Neuron (in vitro differentiated cells): ENCODE results near the gene TMEM131.

Experiments used
- H2AFZ ChIP-seq: one replicate; pipeline ENCODE4 v1.6.1; 2013; ENCODE audit warnings: low read depth, mild to moderate bottlenecking, inconsistent platforms, low read length, moderate library complexity
- H3K27me3 ChIP-seq: one replicate; pipeline ENCODE4 v1.6.1; 2013; ENCODE audit warnings: low read length; ENCODE audit not compliant: insufficient read depth
- H3K36me3 ChIP-seq: one replicate; pipeline ENCODE4 v1.6.1; 2013; ENCODE audit warnings: low read length; ENCODE audit not compliant: insufficient read depth
- H3K4me1 ChIP-seq: one replicate; pipeline ENCODE4 v1.6.1; 2013; ENCODE audit warnings: low read length; ENCODE audit not compliant: insufficient read depth
- H3K4me3 ChIP-seq: 2 replicates; pipeline ENCODE4 v1.5.1; 2013; ENCODE audit warnings: mild to moderate bottlenecking, low read length, moderate library complexity
- H3K9me3 ChIP-seq: one replicate; pipeline ENCODE4 v1.6.1; 2013; ENCODE audit warnings: low read length

TMEM131 gene

GRCh38 chr2:97740590-97741182 is 255.1 kb downstream of the TMEM131 start:
- Histone ChIP-seq H3K4me3 (no peak overlapping the region), H2AFZ (no peak overlapping the region), H3K4me1 (no peaks in the 10 kb centered on the region), H3K27me3 (no peaks in the 10 kb centered on the region), H3K36me3 (no peaks in the 10 kb centered on the region), H3K9me3 (no peaks in the 10 kb centered on the region)

DNA sequence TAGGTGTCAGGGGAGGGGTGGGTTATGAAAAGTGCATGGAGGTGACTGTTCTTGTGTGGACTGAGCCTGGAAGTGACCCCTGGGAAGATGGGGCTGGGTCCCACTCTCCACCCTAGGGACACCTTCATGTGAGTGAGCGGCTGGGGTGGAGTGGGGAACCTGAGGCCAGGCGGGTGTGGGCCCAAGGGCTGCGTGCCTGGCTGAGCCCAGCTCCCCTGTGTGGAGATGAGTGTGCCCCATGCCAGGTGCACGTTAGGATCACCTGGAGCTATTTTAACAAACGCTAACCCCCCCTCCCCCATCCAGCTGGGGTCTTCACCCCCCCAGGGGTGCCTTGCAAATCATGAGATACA is 255.9 kb downstream of the TMEM131 start:
- H3K4me3 ChIP-seq = no peak overlapping the region
- no peaks in the 10 kb centered on the region for H3K27me3 ChIP-seq
- no peaks in the 10 kb centered on the region for H3K36me3 ChIP-seq
- no peaks in the 10 kb centered on the region for H3K4me1 ChIP-seq
- no peaks in the 10 kb centered on the region for H3K9me3 ChIP-seq
- H2AFZ ChIP-seq = no peak overlapping the region

- H3K4me1 ChIP-seq = no peaks in the 10 kb centered on the region
- no peak overlapping the region for H2AFZ ChIP-seq
- H3K9me3 ChIP-seq = peaks cover under 1% of the 10 kb centered on the region
- H3K36me3 ChIP-seq = no peaks in the 10 kb centered on the region
- H3K27me3 ChIP-seq = no peaks in the 10 kb centered on the region
- H3K4me3 ChIP-seq = no peak overlapping the region
Observed at GRCh38 chr2:97739020-97739892, 256.5 kb downstream of the TMEM131 start.

GRCh38 chr2:97738179-97739019 is 257.3 kb downstream of the TMEM131 start:
- H3K4me3 ChIP-seq = no peak overlapping the region

GRCh38 chr2:97737421-97738178 is 258.1 kb downstream of the TMEM131 start:
- Histone ChIP-seq H3K4me1 (no peaks in the 10 kb centered on the region), H3K4me3 (no peak overlapping the region), H3K27me3 (no peaks in the 10 kb centered on the region), H2AFZ (no peak overlapping the region), H3K9me3 (peaks cover 2% of the 10 kb centered on the region), H3K36me3 (no peaks in the 10 kb centered on the region)

More at GRCh38 chr2:97738179-97739019, 257.3 kb downstream of the TMEM131 start:
- no peaks in the 10 kb centered on the region for H3K4me1 ChIP-seq
- H2AFZ ChIP-seq = no peak overlapping the region
- no peaks in the 10 kb centered on the region for H3K27me3 ChIP-seq
- peaks cover 2% of the 10 kb centered on the region for H3K9me3 ChIP-seq
- no peaks in the 10 kb centered on the region for H3K36me3 ChIP-seq

DNA sequence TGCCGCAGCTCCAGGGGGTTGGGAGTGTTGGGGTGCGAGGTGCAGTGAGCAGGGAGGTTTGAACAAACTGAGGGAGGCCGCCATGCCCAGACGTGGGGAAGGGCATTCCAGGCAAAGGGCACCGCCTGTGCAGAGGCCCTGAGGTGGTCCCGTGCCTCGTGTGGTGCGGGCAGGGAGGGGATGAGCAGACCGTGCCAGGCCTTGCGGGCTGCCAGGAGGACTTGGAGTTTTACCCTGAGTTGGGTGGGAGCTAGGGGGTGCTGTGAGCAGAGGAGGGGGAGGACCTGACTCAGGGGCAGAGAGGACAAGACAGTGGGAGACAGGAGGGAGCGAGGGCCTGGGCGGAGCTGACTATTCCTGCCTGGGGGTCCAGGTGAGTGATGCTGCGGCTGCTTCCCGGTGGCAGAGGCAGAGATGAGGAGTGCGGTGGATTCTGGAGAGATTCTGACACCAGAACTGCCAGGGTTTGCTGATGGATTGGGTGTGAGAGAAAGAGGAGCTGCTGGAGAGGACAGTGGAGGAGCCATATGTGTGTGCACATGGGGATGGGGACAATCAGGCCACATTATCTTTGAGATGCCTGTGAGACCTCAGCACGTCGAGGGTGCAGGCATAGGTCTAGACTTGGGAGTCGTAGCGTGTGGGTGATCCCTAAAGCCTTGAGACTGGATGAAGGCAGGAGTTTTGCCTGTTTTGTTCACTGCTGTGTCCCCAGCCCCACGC is 259.0 kb downstream of the TMEM131 start:
- Histone ChIP-seq H3K27me3 (no peaks in the 10 kb centered on the region), H3K4me3 (no peak overlapping the region), H3K4me1 (no peaks in the 10 kb centered on the region), H3K9me3 (peaks cover 2% of the 10 kb centered on the region), H2AFZ (no peak overlapping the region), H3K36me3 (no peaks in the 10 kb centered on the region)

- H3K36me3 ChIP-seq = no peaks in the 10 kb centered on the region
- H3K4me1 ChIP-seq = no peaks in the 10 kb centered on the region
- peaks cover 2% of the 10 kb centered on the region for H3K9me3 ChIP-seq
- no peak overlapping the region for H3K4me3 ChIP-seq
- no peak overlapping the region for H2AFZ ChIP-seq
- H3K27me3 ChIP-seq = no peaks in the 10 kb centered on the region
Observed at GRCh38 chr2:97736185-97736584, 259.6 kb downstream of the TMEM131 start.

DNA sequence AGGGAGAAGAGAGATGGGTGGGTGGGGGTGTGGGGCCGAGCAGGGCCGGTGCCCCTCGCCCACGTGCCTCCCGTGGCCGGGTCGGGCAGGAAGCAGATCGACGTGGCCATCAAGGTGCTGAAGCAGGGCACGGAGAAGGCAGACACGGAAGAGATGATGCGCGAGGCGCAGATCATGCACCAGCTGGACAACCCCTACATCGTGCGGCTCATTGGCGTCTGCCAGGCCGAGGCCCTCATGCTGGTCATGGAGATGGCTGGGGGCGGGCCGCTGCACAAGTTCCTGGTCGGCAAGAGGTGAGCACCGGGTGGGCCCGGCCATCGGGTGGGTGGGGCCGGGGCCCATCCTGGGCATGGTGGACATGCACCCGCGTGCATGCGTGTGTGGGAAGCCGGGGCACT is 260.6 kb downstream of the TMEM131 start:
- Histone ChIP-seq H3K27me3 (no peaks in the 10 kb centered on the region), H2AFZ (no peak overlapping the region), H3K36me3 (no peaks in the 10 kb centered on the region), H3K4me1 (no peaks in the 10 kb centered on the region), H3K9me3 (peaks cover 2% of the 10 kb centered on the region), H3K4me3 (no peak overlapping the region)

DNA sequence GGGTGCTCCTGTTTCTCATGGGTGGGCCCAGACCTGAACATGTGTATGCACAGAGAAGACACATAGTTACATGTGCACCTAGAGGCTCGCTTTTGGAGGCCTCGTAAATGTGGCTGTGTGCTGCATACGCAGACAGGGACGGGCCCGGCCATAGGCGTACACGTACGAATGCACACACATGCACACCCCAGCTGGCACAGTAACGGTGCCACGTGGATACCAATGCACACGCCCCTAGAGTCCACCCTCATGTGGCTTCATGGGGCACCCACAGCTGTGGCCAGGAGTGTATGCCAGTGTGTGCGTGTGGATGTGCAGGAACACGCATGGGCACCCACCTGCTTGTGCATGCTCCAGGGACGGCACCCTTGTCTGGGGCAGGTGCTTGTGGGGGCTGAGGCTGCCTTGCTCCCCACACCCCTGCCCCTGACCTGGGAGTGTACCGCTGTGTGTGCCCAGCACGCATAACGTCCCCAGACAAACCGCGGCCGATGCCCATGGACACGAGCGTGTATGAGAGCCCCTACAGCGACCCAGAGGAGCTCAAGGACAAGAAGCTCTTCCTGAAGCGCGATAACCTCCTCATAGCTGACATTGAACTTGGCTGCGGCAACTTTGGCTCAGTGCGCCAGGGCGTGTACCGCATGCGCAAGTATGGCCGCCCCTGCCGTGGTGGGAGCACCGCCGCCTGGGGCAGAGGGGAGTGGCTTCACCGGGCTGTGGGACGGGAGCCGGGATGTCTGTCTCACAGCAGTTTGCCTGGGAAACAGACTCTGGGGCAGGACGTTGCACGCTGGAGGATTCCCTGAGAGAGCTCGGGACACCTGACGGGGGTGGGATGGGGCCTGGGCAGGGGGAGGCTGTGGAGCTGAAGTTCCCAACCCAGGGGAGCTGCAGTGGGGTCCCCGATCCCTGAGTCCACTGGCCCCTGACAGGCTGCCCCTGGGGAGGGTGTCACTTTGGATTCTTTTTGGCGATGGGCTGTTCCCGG is 261.4 kb downstream of the TMEM131 start:
- Histone ChIP-seq H3K27me3 (no peaks in the 10 kb centered on the region), H2AFZ (no peak overlapping the region), H3K36me3 (no peaks in the 10 kb centered on the region), H3K9me3 (peaks cover 2% of the 10 kb centered on the region), H3K4me1 (no peaks in the 10 kb centered on the region), H3K4me3 (no peak overlapping the region)

- no peaks in the 10 kb centered on the region for H3K4me1 ChIP-seq
- H2AFZ ChIP-seq = no peak overlapping the region
- H3K27me3 ChIP-seq = no peaks in the 10 kb centered on the region
- no peak overlapping the region for H3K4me3 ChIP-seq
- H3K36me3 ChIP-seq = no peaks in the 10 kb centered on the region
- H3K9me3 ChIP-seq = peaks cover 2% of the 10 kb centered on the region
Observed at GRCh38 chr2:97733341-97734035, 262.3 kb downstream of the TMEM131 start.
